ENCODE measurements around the gene HPSE2.

HPSE2 gene

DNA sequence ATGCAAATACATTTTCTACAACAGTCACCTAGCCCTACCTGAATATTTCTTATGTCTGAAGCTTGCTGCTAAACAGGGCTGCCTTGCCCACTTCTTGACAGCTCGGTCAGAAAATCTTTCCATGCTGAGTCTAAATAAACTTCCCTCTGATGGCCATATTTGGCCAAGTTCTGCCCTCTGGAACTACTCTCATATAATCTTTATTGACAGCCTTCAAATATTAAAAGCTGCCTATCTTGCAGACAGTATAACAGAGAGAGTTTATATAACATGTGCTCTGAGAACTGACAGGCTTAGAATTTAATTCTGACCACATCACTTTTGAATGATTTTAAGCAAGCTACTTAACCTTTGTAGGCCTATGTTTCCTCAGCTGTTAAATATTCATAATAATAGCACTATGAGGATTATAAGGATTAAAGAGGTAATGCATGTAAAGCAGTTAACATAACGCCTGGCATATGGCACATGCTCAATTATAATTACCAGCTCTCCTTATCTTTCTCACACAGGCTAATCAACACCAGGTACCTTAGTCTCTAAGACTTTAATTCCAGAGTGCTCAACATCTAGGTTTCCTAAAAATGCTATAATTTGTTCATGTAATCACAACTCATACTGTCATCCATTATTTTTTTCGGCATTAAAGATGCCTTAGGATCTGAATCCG is 334.1 kb downstream of the HPSE2 start:
- in situ Hi-C loops (cut with HindIII; ENCODE audit: low pct_ligation_motif_present, low sequenced_read_pairs), result no loop called here

DNA sequence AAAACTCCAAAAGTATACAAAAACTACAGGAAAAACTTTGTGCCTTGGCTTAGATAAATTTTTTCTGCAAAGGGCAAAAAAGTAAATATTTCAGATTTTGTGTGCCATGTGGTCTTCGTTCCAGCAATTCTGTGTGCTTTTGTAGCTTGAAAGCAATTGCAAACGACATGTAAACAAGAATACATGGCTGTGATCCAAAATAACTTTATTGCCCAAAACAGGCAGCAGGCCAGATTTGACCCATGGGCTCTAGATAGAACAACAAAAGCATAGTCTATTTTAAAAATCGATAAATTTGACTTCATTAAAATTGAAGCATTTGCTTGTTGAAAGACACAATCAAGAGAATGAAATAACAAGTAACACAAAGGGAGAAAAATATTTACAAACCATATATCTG is 336.6 kb downstream of the HPSE2 start:
- no peak for DNase-seq
- H3K36me3 ChIP-seq (replicated peaks), result no peaks in the 10 kb centered on the region
- TF ChIP-seq, protein P1, sequence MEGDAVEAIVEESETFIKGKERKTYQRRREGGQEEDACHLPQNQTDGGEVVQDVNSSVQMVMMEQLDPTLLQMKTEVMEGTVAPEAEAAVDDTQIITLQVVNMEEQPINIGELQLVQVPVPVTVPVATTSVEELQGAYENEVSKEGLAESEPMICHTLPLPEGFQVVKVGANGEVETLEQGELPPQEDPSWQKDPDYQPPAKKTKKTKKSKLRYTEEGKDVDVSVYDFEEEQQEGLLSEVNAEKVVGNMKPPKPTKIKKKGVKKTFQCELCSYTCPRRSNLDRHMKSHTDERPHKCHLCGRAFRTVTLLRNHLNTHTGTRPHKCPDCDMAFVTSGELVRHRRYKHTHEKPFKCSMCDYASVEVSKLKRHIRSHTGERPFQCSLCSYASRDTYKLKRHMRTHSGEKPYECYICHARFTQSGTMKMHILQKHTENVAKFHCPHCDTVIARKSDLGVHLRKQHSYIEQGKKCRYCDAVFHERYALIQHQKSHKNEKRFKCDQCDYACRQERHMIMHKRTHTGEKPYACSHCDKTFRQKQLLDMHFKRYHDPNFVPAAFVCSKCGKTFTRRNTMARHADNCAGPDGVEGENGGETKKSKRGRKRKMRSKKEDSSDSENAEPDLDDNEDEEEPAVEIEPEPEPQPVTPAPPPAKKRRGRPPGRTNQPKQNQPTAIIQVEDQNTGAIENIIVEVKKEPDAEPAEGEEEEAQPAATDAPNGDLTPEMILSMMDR (IDR thresholded peaks at IDR 0.05; ENCODE audit: low read depth, low read length, missing control alignments), result no peak
- in situ Hi-C loops (cut with HindIII; ENCODE audit: low pct_ligation_motif_present, low sequenced_read_pairs), result no loop called here
- no peak overlapping the region for H3K27ac ChIP-seq
- no peak overlapping the region for H3K4me3 ChIP-seq (ENCODE audit: low read depth, low read length)
- no peaks in the 10 kb centered on the region for H3K27me3 ChIP-seq (replicated peaks)

More for the DNA sequence above, 334.1 kb downstream of the HPSE2 start:
- Histone ChIP-seq H3K27me3 (replicated peaks) (no peaks in the 10 kb centered on the region), H3K36me3 (replicated peaks) (no peaks in the 10 kb centered on the region), H3K4me3 (ENCODE audit: low read depth, low read length) (no peak overlapping the region), H3K27ac (no peak overlapping the region)
- TF ChIP-seq, protein P1 (IDR thresholded peaks at IDR 0.05; ENCODE audit: low read depth, low read length, missing control alignments), result no peak
- no peak for DNase-seq

DNA sequence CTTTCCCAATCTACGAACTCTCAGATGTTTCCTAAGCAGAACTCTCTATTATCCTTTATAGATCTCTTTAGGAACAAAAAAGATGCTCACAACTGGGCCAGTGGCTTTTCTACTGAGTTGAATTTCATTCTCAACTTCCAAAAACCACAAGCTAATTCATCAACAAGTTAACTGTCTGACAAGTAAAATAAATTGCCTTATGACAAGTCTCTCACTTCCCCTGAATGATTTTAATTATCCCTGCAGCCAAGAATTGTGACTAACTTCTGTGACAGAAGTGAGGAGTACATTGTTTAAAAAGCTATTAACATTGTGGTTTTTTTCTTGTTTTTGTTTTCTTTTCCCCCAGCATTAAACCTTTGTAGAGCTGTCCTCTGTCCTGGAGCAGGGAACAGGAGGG is 343.1 kb downstream of the HPSE2 start:
- TF ChIP-seq, protein P1 (IDR thresholded peaks at IDR 0.05; ENCODE audit: low read depth, low read length, missing control alignments), result no peak
- in situ Hi-C loops (cut with HindIII; ENCODE audit: low pct_ligation_motif_present, low sequenced_read_pairs), result no loop called here
- H3K4me3 ChIP-seq (ENCODE audit: low read depth, low read length), result no peak overlapping the region
- H3K27ac ChIP-seq, result no peak overlapping the region
- H3K27me3 ChIP-seq (replicated peaks), result no peaks in the 10 kb centered on the region
- no peaks in the 10 kb centered on the region for H3K36me3 ChIP-seq (replicated peaks)
- no peak for DNase-seq

DNA sequence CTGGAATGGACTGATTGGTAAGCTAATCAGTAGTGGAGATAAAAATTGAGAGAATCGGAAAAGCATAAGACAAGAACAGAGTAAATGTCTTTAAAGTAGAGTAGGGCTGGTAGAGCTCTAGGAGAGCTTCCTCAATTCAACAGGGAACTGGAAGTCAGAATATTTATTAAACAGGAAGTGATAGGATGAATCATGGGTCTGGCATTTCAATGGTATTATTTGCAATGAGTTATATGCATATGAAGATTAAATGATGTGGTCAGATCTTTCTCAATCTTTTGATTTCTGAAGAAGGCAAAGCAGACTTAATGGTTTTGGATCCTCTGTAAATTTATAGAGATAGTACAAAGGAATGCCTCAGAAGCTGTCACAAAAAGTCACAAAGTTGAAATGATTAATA is 349.0 kb downstream of the HPSE2 start:
- Histone ChIP-seq H3K27me3 (replicated peaks) (no peaks in the 10 kb centered on the region), H3K36me3 (replicated peaks) (no peaks in the 10 kb centered on the region), H3K4me3 (ENCODE audit: low read depth, low read length) (no peak overlapping the region), H3K27ac (no peak overlapping the region)
- no peak for DNase-seq
- in situ Hi-C loops (cut with HindIII; ENCODE audit: low pct_ligation_motif_present, low sequenced_read_pairs), result no loop called here
- TF ChIP-seq, protein P1 (IDR thresholded peaks at IDR 0.05; ENCODE audit: low read depth, low read length, missing control alignments), result no peak

DNA sequence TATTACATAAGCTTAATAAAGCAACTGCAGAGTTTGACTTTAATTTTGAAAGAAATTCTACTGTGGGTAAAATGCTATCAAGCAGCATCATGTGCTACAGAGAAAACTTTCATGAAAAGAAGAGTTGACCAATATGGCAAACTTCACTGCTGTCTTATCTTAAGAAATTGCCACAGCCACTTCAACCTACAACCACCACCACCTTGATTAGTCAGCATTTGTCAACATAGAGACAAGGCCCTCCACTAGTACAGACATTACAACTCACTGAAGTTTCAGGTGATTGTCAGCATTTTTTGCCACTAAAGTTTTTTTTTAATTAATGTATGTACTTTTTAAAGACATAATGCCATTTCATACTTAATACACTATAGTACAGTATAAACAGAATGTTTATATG is 350.3 kb downstream of the HPSE2 start:
- TF ChIP-seq, protein P1 (IDR thresholded peaks at IDR 0.05; ENCODE audit: low read depth, low read length, missing control alignments), result no peak
- no peaks in the 10 kb centered on the region for H3K36me3 ChIP-seq (replicated peaks)
- DNase-seq, result no peak
- in situ Hi-C loops (cut with HindIII; ENCODE audit: low pct_ligation_motif_present, low sequenced_read_pairs), result no loop called here
- H3K27me3 ChIP-seq (replicated peaks), result no peaks in the 10 kb centered on the region
- no peak overlapping the region for H3K27ac ChIP-seq
- H3K4me3 ChIP-seq (ENCODE audit: low read depth, low read length), result no peak overlapping the region

DNA sequence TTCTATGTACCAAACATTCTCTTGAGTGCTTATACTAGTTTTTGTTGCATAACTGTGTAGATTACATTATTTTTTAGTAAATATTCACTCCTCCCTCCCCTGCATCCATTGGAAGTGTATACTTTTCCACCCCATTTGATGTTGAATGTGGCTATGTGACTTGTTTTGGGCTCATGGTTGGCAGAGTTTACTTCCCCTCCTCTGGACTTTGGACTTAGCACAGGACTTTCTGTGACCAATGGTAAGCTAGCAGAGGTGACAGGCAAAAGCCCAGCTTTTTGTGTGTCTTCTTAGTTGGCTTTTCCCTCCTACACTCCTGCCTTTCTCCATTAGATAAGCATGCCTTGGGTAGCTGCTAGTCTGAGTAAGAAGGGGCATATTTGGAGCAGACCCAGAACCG is 353.9 kb downstream of the HPSE2 start:
- no peak overlapping the region for H3K27ac ChIP-seq
- TF ChIP-seq, protein P1 (IDR thresholded peaks at IDR 0.05; ENCODE audit: low read depth, low read length, missing control alignments), result no peak
- in situ Hi-C loops (cut with HindIII; ENCODE audit: low pct_ligation_motif_present, low sequenced_read_pairs), result no loop called here
- no peak overlapping the region for H3K4me3 ChIP-seq (ENCODE audit: low read depth, low read length)
- DNase-seq, result no peak
- H3K27me3 ChIP-seq (replicated peaks), result no peaks in the 10 kb centered on the region
- H3K36me3 ChIP-seq (replicated peaks), result no peaks in the 10 kb centered on the region
